Activated B cell treated with CpG ODN at 0.5 μM for 24 hours (primary cell): ENCODE data around the gene NAP1L4. TPM values are rescaled to one million over a fixed set of nuclear protein-coding genes. Genes with fewer than 3 reads are reported as not detected.

Source experiments
- ATAC-seq: fragments of 200-7000 bp; cut with Tn5 transposase; one replicate; pipeline ENCODE4 v1.10.0; 2021; ENCODE audit warnings: low read depth, mild to moderate bottlenecking, moderate library complexity
- CTCF ChIA-PET: fragments of 350-600 bp; sonication (Branson Sonifier 250); formaldehyde crosslinking; loops from one replicate; lab custom pipeline; 2021; ENCODE audit warnings: antibody characterized with exemption; lab: Charles Lee
- POLR2A ChIA-PET: fragments of 350-600 bp; sonication (Branson Sonifier 250); formaldehyde crosslinking; loops from one replicate; lab custom pipeline; 2021; ENCODE audit warnings: antibody characterized with exemption; lab: Charles Lee
- DNase-seq: peaks from one replicate; pipeline ENCODE4 v3.0.0; 2022
- H3K27ac Mint-ChIP-seq: one replicate; pipeline ENCODE4 v1.8.0; 2020; ENCODE audit warnings: mixed read lengths
- H3K27me3 Mint-ChIP-seq: one replicate; pipeline ENCODE4 v1.8.0; 2021; ENCODE audit warnings: mixed read lengths
- H3K36me3 Mint-ChIP-seq: one replicate; pipeline ENCODE4 v1.8.0; 2021; ENCODE audit warnings: low read depth, mixed read lengths
- H3K4me1 Mint-ChIP-seq: one replicate; pipeline ENCODE4 v1.8.0; 2021; ENCODE audit warnings: mixed read lengths
- H3K4me3 Mint-ChIP-seq: one replicate; pipeline ENCODE4 v1.8.0; 2020; ENCODE audit warnings: mild to moderate bottlenecking, mixed read lengths
- H3K9me3 Mint-ChIP-seq: one replicate; pipeline ENCODE4 v1.8.0; 2020; ENCODE audit warnings: mixed read lengths
- CTCF ChIP-seq: fragments of 200-600 bp; IDR thresholded peaks from one replicate; pipeline ENCODE4 v1.8.0; 2022; ENCODE audit warnings: antibody characterized with exemption, mild to moderate bottlenecking
- intact Hi-C: fragments of 100-400 bp; cut with micrococcal nuclease; formaldehyde crosslinking; loops from one replicate; pipeline ENCODE4 v1.15.1; 2024
- total RNA-seq: library from RNA; stranded (reverse); gene quantifications from 2 replicates; pipeline ENCODE4 v1.2.3, GENCODE V29; 2022

The NAP1L4 gene
- total RNA-seq, 1 donor from 2014 or later, result 115 TPM

- Mint-ChIP-seq H3K4me1 (no peaks in the 10 kb centered on the region), H3K27ac (no peak overlapping the region), H3K27me3 (no peaks in the 10 kb centered on the region), H3K9me3 (no peaks in the 10 kb centered on the region), H3K4me3 (no peak overlapping the region), H3K36me3 (peaks cover 85% of the 10 kb centered on the region)
- ATAC-seq (no peak), DNase-seq (no peak)
- CTCF ChIA-PET, result no interaction called here
- POLR2A ChIA-PET, result no interaction called here
- no peak for TF ChIP-seq CTCF
- intact Hi-C loops, result no loop called here
Observed at GRCh38 chr11:3003396-3004231, 11.5 kb upstream of the NAP1L4 start.

- Mint-ChIP-seq H3K27ac (no peak overlapping the region), H3K36me3 (peaks cover 78% of the 10 kb centered on the region)
- POLR2A ChIA-PET, result no interaction called here
Observed at GRCh38 chr11:3002871-3003270, 10.7 kb upstream of the NAP1L4 start.

GRCh38 chr11:3002351-3002861 lies 10.3 kb upstream of the NAP1L4 start:
- CTCF ChIA-PET, result no interaction called here
- H3K27me3 Mint-ChIP-seq, result no peaks in the 10 kb centered on the region
- no peak overlapping the region for H3K4me3 Mint-ChIP-seq
- H3K9me3 Mint-ChIP-seq, result no peaks in the 10 kb centered on the region
- DNase-seq (no peak), ATAC-seq (no peak)
- H3K27ac Mint-ChIP-seq, result no peak overlapping the region
- intact Hi-C loops, result no loop called here
- POLR2A ChIA-PET, result no interaction called here
- peaks cover 73% of the 10 kb centered on the region for H3K36me3 Mint-ChIP-seq
- H3K4me1 Mint-ChIP-seq, result no peaks in the 10 kb centered on the region
- TF ChIP-seq CTCF, result no peak

More at GRCh38 chr11:3002871-3003270, 10.7 kb upstream of the NAP1L4 start:
- intact Hi-C loops, result no loop called here
- Mint-ChIP-seq H3K4me3 (no peak overlapping the region), H3K9me3 (no peaks in the 10 kb centered on the region), H3K27me3 (no peaks in the 10 kb centered on the region), H3K4me1 (no peaks in the 10 kb centered on the region)
- no peak for DNase-seq
- no peak for TF ChIP-seq CTCF
- ATAC-seq, result no peak
- CTCF ChIA-PET, result no interaction called here

- Mint-ChIP-seq H3K4me1 (no peaks in the 10 kb centered on the region), H3K27me3 (no peaks in the 10 kb centered on the region), H3K36me3 (peaks cover 66% of the 10 kb centered on the region), H3K4me3 (no peak overlapping the region), H3K9me3 (no peaks in the 10 kb centered on the region), H3K27ac (no peak overlapping the region)
- CTCF ChIA-PET, result no interaction called here
- ATAC-seq (no peak), DNase-seq (no peak)
- TF ChIP-seq CTCF, result no peak
- POLR2A ChIA-PET, result no interaction called here
- intact Hi-C loops, result no loop called here
Observed at GRCh38 chr11:3001496-3001895, 9.4 kb upstream of the NAP1L4 start.

- intact Hi-C loops, result no loop called here
- ATAC-seq (no peak), DNase-seq (no peak)
- Mint-ChIP-seq H3K4me3 (no peak overlapping the region), H3K9me3 (no peaks in the 10 kb centered on the region), H3K27ac (no peak overlapping the region), H3K4me1 (no peaks in the 10 kb centered on the region), H3K36me3 (peaks cover 57% of the 10 kb centered on the region), H3K27me3 (no peaks in the 10 kb centered on the region)
- TF ChIP-seq CTCF, result no peak
- POLR2A ChIA-PET, result no interaction called here
- CTCF ChIA-PET, result interaction anchor here (0.6 kb wide), 1 partner anchor 33 kb away, joined by 5 read pairs; no protein-coding TSS in a partner anchor
Observed at GRCh38 chr11:3000032-3000961, 8.2 kb upstream of the NAP1L4 start.
